GM11168 (cell line): Measurements from ENCODE around the gene LRRC8E.

ENCODE experiments used
- in situ Hi-C: fragments of 300-500 bp; cut with MboI; formaldehyde crosslinking; loops from one replicate; pipeline ENCODE4 v1.12.0; 2022; ENCODE audit warnings: low sequenced_read_pairs; ENCODE audit not compliant: unreplicated experiment

LRRC8E gene

DNA sequence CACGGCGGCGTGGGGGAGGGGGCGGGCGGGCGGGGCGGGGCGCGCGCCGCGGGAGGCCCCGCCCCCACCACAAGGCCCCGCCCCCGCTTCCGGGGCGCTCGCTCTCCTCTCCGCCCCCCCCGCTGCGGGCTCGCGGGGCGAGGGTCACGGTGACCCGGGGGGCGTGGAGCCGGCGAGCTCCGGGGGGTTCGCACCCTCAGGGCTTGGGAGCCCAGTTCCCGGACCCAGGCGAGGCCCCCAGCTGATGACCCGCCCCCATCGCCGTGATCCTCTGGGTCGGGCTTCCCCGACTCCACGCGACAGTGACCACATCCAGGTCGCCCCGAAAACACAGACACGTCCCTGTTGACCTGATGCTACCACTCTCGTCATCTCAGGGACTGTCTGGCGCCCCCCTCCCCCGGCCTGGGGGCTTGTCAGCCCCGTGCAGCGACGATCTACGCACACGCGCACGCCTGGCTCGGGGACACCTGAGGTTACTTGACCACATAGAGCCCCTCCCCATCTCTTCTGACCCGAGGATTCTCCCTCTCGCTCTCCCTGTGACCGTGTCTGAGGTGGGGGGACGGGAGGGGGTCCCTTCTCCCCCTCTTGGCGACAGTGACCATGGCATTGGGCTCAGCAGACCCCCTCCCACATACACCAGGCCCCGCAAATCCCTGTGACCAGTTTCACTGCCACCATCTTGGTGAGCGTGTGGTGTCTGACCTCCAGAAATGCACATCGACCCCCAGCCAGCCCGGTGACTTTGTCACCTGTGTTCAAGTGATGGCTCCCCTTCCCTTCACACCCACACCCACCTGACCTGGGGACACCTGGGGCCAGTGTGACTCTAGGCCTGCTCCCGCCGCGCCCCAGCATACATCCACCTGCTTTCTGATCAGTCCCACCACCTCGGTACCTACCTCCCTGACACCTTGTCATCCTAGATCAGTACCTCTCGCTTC lies 16.0 kb downstream of the LRRC8E start:
- in situ Hi-C loops = no loop called here

DNA sequence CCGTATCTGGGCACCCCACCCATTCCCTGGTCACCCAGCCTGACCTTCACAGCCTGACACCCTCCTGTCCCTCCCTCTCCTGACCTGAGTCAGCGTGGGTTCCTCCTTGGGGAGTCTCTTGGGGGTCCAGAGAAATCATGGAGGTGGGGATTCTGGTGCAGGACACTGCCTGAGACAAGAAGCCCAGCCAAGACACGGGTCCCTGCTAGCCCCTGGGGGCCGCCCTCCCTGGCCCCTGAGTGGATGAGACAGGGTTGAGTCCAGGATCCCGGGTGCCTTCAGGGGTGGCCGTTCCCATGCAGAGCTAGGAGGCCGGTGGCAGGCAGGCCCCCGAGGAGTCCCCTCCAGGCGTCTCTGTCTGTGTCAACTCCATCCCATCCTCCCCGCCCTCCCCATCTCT lies 17.0 kb downstream of the LRRC8E start:
- in situ Hi-C loops = no loop called here

DNA sequence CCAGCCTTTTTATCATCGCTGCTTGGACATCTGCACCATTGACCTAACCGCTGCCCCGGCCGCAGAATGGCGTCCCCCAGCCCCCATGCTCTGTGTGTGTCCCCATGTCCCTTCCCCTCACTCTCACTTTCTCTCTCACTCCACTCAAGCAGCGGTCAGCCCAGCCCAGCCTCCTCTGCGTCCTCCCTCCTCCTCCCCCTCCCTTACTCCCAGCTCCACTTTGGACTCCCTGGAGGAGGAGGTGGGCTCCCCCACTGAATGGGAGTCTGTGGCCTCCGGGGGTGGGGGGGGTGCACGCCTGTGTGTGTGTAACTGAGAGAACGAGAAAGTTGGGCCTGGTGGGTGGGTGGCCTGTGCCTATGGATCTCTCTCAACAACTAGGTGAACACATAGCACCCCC lies 17.5 kb downstream of the LRRC8E start:
- in situ Hi-C loops = no loop called here

DNA sequence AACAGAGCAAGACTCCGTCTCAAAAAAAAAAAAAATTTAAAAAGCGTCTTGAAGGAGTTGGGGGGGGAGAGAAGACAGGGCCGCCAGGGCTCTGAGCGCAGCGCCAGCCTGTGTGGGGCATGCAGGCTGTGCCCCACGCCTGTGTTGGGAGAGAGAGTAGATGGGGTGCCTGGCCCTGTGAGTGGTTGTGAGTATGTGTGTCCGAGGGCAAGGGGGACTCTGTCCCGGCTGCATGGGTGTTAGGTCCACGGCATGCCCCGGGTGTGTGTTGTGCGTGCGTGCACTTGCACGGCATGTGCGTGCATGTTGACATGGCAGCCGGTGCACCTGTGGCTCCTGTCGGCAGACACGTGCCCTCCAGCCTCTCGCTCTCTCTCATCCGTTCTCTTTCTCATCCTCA lies 18.8 kb downstream of the LRRC8E start:
- in situ Hi-C loops = no loop called here

DNA sequence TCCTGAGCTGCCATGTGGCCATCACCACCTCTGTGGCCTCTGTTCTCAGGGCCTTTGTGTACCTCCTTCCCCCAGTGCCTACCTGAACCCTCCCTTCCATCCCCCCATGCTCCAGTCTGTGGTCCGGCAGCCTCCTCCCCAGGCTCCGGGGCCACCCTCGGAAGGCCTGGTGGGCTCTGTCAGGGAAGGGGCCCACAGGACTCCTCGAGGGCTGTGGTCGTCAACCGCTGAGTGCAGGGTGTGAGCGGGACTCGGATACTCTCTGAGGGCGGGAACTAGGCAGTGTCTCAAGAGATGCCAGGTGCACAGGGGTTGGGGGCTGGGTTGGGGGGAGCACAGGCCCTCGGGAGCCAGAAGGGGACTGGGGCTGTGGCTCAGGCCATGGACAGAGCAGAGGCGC lies 19.2 kb downstream of the LRRC8E start:
- in situ Hi-C loops = no loop called here

DNA sequence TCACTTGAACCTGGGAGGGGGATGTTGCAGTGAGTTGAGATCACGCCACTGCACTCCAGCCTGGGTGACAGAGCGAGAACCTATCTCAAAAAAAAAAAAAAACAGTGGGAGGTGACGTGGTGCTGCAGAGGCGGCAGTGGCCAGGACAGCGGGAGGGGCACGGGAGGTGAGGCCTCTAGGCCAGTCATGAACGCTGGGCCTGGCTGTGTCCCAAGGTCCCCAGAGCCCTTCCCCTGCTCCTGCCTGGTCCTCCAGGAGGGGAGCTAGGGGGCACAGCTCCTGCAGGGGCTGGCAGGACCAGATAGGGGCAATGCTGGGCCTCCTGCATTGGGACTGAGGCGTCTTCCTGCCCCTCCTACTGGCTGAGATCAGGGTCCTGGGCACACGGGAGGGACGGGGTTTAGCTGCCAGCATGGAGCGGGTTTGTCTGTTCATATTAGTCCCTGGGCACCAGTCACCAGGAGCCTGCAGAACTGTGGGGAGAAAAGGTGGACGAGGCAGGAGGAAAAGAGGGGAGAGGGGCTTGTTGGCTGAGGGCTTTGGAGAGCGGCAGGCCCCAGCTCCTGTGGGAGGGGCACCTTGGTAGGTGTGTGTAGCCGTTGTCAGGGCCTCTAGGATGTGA lies 19.9 kb downstream of the LRRC8E start:
- in situ Hi-C loops = no loop called here

DNA sequence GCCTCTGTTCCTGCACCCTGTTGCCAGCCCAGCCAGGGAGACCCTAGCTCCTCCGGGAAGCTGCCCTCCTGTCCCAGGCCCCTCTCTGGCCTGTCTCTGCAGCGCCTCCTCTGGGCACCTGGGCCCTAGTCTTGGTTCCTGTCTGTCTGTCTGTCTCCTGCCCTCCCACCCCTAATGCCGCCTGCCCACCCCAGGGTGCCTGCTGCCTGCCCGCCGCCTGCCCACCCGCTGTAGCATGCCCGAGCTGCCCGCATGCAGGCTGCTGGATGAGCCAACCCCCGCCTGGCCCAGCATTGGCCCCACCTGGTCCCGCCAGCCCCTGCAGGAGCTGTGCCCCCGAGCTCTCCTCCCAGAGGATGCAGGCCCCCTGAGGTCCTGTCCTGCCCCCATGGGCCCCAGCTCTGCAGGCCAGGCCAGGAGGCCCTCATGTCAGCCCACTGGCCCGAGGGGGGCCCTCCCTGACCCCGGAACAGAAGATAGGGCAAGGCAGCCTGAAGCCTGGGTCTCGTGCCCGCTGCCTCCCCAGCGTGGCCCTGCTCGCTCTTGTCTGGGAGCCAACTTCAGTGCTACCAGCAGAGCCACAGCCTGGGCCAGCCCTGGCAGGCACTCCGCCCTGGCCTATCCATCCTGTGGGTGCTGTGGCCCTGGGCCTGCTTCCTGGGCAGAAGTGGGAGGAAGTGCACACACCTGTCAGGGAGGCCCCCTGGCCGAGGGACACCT lies 20.6 kb downstream of the LRRC8E start:
- in situ Hi-C loops = no loop called here

DNA sequence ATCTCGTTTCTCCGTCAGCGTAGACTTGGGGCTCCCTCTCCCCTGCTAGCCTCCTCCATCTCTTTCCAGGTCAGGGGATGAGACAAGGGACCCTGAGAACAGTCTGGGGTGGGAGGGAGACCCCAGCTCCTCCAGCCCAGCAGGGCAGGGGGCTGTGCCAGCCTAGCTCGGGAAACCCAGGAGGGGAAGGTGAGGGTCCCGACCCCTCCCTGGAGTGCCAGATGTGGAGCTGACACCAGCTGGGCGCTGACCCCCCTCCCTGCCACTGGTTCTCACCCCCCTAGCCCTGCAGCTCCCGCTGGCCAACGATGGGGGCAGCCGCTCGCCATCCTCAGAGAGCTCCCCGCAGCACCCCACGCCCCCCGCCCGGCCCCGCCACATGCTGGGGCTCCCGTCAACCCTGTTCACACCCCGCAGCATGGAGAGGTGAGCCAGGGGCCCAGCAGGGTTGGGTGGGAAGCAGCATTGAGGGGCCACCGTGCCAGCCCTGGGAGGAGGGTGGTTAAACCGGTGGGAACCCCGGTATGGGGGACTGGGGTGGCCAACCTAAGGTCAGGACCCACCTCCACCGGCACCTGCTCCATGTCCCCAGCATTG lies 21.3 kb downstream of the LRRC8E start:
- in situ Hi-C loops = no loop called here

DNA sequence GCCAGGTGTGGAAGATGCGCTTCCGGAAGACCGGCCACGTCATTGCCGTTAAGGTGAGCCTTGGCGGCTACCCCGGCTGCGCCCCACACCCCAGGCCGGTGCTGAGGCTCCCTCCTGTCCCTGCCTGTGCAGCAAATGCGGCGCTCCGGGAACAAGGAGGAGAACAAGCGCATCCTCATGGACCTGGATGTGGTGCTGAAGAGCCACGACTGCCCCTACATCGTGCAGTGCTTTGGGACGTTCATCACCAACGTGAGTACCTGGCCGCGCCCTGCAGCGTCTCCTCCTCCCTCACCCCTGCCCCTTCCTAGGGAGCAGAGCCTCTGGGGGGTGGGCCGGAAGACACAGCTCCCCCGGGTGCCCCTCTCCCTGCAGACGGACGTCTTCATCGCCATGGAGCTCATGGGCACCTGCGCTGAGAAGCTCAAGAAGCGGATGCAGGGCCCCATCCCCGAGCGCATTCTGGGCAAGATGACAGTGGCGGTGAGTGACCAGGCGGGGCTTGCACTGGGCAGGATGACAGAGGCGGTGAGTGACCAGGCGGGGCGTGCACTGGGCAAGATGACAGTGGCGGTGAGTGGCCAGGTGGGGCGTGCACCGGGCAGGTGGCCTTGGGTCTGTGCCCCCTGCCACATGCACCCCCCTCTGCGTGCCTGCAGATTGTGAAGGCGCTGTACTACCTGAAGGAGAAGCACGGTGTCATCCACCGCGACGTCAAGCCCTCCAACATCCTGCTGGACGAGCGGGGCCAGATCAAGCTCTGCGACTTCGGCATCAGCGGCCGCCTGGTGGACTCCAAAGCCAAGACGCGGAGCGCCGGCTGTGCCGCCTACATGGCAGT lies 22.2 kb downstream of the LRRC8E start:
- in situ Hi-C loops = no loop called here

DNA sequence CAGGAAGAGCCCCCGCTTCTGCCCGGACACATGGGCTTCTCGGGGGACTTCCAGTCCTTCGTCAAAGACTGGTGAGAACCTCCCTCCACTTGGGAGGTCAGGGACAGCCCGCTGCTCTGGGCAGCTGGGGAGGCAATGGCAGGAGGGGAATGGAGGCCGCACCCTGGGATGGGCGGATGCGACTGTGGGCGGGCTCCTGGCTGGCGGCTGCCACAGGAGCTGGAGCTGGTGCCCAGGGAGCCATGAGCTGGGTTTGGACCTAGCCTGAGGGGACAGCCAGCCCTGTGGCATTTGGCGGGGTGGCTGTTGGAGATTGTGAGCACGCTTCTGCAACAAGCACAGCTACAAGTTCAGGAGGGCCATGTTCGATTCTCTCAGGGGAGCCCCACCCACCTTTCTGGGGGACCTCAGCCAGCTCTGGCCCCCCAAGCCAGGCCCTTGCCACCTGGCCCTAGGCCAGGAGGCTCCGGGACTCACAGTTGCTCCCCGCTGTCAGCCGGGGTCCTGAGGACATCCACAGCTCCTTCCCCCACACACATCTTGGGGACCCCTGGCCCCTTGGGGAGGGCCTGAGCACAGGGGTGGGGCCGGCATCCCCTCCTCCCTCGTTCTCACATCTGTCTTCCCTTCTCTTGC lies 23.3 kb downstream of the LRRC8E start:
- in situ Hi-C loops = no loop called here

DNA sequence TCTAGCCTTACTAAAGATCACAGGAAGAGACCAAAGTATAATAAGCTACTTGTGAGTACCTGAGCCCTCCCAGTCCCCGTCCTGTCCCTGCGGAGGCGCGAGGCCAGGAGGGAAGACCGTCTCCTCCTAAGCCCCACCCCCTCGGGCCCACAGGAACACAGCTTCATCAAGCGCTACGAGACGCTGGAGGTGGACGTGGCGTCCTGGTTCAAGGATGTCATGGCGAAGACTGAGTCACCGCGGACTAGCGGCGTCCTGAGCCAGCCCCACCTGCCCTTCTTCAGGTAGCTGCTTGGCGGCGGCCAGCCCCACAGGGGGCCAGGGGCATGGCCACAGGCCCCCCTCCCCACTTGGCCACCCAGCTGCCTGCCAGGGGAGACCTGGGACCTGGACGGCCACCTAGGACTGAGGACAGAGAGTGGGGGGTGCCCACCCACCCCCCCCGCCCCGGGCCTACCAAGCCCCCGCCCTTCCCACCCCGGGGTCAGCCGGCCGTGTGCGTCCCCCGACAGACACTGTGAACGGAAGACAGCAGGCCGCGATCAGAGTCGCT lies 23.9 kb downstream of the LRRC8E start:
- in situ Hi-C loops = no loop called here

DNA sequence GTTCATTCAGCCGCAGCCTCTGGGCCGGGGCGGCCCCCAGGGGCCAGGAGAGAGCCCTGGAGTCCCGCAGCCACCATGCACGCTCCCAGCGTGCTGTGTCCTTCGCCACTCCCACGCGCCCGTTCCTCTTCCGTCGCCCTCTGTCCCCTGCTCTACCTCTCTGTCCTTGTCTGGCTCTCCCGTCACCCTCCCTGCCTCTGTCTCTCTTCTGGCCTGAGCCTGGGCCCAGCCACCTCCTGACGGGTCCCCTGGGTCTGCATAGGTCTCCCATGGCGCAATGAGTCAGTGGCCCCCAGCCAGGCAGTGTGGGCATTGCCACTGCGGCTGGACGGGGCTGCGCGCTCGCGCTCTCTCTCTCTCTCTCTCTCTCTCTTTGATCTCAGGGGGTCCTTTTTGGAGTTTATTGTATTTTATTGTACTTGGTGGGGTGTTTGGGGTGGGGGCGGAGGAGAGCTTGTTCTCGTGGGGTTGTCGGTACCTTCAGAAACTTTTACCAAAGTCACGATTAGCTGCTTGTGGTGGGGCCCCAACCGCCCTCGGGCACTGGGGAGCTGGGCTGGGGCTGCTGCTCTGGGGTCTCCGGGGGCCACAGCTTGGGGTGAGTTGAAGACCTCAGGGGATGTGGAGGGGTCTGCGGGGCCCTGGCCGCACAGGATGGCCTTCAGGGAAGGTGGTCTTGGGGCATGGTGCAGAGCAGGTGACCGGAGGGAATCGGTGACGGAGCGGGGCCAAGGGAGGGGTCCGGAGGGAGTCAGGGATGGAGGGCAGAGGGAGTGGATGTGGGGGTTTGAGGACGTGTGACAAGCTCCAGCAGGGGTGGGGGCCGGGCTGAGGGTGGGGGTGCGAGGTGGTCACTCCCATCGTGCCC lies 24.6 kb downstream of the LRRC8E start:
- in situ Hi-C loops = no loop called here

DNA sequence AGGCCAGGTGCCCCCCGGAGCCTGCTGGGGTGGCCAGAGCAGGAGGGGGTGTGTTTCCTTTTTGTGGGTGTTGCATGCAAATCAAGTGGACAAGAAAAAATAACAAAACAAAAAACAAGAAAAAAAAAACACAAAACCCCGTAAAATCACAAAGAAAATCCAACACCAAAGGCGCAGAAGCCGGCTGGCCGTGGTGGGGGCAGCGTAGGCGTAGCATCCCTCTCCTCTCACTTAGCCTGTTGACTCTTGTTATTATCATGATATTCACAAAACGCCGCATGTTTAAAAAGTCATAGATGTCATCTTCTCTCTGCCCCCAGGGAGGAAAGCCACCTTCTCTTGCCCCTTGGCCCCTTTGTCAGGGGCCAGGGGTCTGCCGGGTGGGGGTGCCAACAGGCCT lies 25.3 kb downstream of the LRRC8E start:
- in situ Hi-C loops = no loop called here

DNA sequence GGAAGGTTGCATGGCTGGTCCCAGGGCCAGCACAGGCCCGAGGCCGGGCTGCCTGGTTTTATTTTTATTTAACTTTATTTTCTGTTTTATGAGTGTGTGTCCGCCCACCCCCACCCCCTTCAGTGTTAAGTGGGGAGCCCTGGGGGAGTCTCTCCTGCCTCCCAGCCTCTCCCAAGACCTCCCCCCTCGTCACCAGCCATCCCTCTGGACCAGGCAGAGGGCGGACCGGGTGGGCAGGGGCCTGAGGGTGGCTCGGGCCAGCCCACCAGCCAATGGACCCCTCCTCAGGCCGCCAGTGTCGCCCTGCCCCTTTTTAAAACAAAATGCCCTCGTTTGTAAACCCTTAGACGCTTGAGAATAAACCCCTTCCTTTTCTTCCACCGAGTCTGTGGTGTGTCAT lies 25.8 kb downstream of the LRRC8E start:
- in situ Hi-C loops = no loop called here

DNA sequence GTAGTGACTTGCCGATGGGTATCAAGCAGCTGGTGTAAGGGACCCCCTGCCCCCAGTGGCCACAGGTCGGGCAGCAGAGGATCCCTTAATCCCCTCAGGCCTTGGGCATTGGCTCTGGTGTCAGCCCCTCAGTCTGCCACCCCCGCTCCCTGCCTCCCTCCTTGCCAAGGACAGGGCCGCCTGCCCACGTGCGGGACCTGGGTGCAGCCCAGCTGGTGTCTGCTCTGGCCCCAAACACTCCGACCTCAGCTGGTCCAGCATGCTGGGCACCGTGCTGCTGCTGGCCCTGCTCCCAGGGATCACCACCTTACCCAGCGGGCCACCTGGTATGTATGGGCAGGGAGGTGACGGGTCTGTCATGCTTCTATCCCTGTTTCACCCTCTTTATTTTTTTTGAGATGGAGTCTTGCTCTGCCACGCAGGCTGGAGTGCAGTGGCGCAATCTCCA lies 26.3 kb downstream of the LRRC8E start, which contains the start of gene TGFBR3L:
Gene TGFBR3L (plus strand): TSS at position 233 of the 448 bp plus-strand sequence.
- in situ Hi-C loops = no loop called here

DNA sequence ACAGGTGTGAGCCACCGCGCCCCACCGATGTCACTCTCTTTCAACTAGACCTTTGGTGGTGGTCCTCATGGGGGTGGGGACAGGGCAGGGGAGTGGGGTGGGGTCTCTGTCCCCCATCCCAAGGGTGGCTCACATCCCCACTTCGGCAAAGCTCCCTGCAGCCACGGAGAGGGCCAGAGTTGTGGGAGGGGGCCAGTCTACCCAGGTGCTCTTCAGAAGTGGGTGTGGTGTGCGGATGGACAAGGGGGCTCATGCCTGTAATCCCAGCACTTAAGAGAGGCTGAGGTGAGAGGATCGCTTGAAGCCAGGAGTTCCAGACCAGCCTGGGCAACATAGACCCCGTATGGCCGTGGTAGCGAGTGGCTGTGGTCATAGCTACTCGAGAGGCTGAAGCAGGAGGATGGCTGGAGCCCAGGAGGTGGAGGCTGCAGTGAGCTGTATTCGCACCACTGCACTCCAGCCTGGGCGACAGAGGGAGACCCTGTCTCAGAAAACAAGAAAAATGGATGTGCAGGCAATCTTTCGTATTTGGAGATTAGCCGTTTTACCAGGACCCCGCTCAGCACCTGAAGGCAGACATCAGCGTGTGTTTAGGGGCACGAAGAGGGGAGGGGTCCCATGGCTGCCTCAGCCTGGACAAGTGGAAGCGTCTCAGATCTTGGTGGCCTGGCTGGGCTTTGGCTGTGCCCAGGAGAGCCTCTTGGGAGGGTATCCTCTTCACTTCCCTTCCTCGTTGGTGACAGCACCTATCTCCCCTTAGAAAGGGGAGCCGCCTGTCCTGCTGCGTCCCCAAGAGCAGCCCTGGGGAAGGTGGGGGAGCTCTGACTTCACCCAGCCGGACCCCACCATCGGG lies 27.2 kb downstream of the LRRC8E start:
- in situ Hi-C loops = no loop called here
